AG10803 (cell line): Measurements from ENCODE around the gene FLOT2.
A peak's percentile ranks its signal among the peaks of the same experiment; 100 is the strongest.

ENCODE experiments used
- DNase-seq: peaks from one replicate; pipeline ENCODE4 v3.0.0; 2010; ENCODE audit warnings: low read depth
- H3K4me3 ChIP-seq: 2 replicates; pipeline ENCODE4 v1.5.1; 2011; ENCODE audit warnings: mild to moderate bottlenecking, low read length, control low read depth
- TF ChIP-seq, protein P1 (sequence below): conservative IDR thresholded peaks from 2 replicates; pipeline ENCODE4 v1.5.1; 2011; ENCODE audit warnings: mild to moderate bottlenecking, low read length, control low read depth, inconsistent platforms

Gene FLOT2

GRCh38 chr17:28928061-28928460 lies 30.5 kb upstream of the FLOT2 start:
- H3K4me3 ChIP-seq = no peak overlapping the region
- no peak for DNase-seq
- TF ChIP-seq, protein P1, sequence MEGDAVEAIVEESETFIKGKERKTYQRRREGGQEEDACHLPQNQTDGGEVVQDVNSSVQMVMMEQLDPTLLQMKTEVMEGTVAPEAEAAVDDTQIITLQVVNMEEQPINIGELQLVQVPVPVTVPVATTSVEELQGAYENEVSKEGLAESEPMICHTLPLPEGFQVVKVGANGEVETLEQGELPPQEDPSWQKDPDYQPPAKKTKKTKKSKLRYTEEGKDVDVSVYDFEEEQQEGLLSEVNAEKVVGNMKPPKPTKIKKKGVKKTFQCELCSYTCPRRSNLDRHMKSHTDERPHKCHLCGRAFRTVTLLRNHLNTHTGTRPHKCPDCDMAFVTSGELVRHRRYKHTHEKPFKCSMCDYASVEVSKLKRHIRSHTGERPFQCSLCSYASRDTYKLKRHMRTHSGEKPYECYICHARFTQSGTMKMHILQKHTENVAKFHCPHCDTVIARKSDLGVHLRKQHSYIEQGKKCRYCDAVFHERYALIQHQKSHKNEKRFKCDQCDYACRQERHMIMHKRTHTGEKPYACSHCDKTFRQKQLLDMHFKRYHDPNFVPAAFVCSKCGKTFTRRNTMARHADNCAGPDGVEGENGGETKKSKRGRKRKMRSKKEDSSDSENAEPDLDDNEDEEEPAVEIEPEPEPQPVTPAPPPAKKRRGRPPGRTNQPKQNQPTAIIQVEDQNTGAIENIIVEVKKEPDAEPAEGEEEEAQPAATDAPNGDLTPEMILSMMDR = no peak

GRCh38 chr17:28926786-28927185 lies 29.3 kb upstream of the FLOT2 start:
- H3K4me3 ChIP-seq = no peak overlapping the region
- DNase-seq = no peak
- TF ChIP-seq, protein P1 = no peak

- DNase-seq = no peak
- no peak overlapping the region for H3K4me3 ChIP-seq
- TF ChIP-seq, protein P1 = no peak
Measured at GRCh38 chr17:28926366-28926765, 28.8 kb upstream of the FLOT2 start.

DNA sequence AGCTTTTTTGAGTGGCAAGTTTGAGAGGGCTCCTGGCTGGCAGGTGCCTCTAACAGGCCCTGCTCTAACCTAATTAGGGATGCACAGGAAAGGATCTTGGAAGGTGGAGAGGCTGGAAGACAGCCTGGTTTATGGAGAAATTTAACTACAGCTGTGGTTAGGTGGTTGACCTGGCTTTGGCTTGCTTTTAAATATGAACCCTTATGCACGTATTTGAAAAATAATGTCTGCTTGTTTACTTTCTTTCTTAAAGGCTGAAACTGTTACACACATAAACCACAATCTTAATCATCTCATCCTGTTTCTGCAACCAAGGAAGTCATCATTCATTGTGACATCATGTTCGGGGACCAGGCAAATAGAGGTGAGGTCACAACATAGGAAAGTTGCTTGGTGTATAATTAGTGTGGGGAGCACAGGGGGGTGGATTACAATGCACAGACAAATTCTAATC lies 28.4 kb upstream of the FLOT2 start:
- peak; percentile 89 for DNase-seq
- TF ChIP-seq, protein P1 = no peak

GRCh38 chr17:28920201-28920600 lies 22.7 kb upstream of the FLOT2 start:
- TF ChIP-seq, protein P1 = no peak
- DNase-seq = no peak
- no peak overlapping the region for H3K4me3 ChIP-seq

More for the DNA sequence above, 28.4 kb upstream of the FLOT2 start:
- H3K4me3 ChIP-seq = no peak overlapping the region

GRCh38 chr17:28918295-28918694 lies 20.8 kb upstream of the FLOT2 start:
- H3K4me3 ChIP-seq = no peak overlapping the region
- no peak for DNase-seq
- TF ChIP-seq, protein P1 = no peak

GRCh38 chr17:28917465-28917864 lies 19.9 kb upstream of the FLOT2 start:
- TF ChIP-seq, protein P1 = no peak
- H3K4me3 ChIP-seq = no peak overlapping the region
- DNase-seq = peak; percentile 16
